Measurements from ENCODE around the gene CSTPP1.

DNA sequence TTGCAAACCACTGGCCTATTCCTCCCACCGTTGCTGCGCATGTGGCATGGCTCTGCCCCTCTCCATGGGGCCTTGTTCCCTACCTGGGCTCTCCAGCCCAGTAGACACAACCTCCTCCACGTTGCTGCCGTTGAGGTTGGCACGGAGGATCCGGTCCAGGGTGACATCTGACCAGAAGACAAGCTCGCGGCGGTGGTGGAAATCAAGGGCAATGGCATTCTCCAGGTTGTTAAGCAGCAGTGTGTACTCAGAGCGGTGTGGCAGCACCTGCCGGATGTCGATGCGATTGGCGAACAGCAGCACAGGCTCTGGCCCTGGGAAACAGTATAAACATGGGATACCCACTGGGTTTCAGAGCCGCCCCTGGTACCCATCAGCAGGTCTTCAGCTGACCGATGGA is 42.1 kb upstream of the CSTPP1 start:
- no peak for TF ChIP-seq POLR2A (IDR thresholded peaks at IDR 0.05)
- TF ChIP-seq, protein P1, sequence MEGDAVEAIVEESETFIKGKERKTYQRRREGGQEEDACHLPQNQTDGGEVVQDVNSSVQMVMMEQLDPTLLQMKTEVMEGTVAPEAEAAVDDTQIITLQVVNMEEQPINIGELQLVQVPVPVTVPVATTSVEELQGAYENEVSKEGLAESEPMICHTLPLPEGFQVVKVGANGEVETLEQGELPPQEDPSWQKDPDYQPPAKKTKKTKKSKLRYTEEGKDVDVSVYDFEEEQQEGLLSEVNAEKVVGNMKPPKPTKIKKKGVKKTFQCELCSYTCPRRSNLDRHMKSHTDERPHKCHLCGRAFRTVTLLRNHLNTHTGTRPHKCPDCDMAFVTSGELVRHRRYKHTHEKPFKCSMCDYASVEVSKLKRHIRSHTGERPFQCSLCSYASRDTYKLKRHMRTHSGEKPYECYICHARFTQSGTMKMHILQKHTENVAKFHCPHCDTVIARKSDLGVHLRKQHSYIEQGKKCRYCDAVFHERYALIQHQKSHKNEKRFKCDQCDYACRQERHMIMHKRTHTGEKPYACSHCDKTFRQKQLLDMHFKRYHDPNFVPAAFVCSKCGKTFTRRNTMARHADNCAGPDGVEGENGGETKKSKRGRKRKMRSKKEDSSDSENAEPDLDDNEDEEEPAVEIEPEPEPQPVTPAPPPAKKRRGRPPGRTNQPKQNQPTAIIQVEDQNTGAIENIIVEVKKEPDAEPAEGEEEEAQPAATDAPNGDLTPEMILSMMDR (IDR thresholded peaks at IDR 0.05), result no peak

Measured in gastroesophageal sphincter (tissue), 3 donors.